ENCODE results near the gene GNA15.
A peak's percentile ranks its signal among the peaks of the same experiment; 100 is the strongest.

GNA15 gene

GRCh38 chr19:3102239-3103140 lies 33.3 kb upstream of the GNA15 start:
- DNase-seq (ENCODE audit: extremely low read depth, low read depth), result no peak
- no peak for TF ChIP-seq CTCF (IDR thresholded peaks at IDR 0.05; ENCODE audit: low read depth, low read length)

GRCh38 chr19:3104708-3104983 lies 31.2 kb upstream of the GNA15 start:
- TF ChIP-seq CTCF (IDR thresholded peaks at IDR 0.05; ENCODE audit: low read depth, low read length), result no peak
- no peak for DNase-seq (ENCODE audit: extremely low read depth, low read depth)

GRCh38 chr19:3105641-3106508 lies 30.0 kb upstream of the GNA15 start:
- no peak for TF ChIP-seq CTCF (IDR thresholded peaks at IDR 0.05; ENCODE audit: low read depth, low read length)
- DNase-seq (ENCODE audit: extremely low read depth, low read depth), result no peak

- no peak for TF ChIP-seq CTCF (IDR thresholded peaks at IDR 0.05; ENCODE audit: low read depth, low read length)
- no peak for DNase-seq (ENCODE audit: extremely low read depth, low read depth)
These were observed 29.2 kb upstream of the GNA15 start for GRCh38 chr19:3106509-3107141.

GRCh38 chr19:3107658-3108057 lies 28.2 kb upstream of the GNA15 start:
- DNase-seq (ENCODE audit: extremely low read depth, low read depth), result no peak
- TF ChIP-seq CTCF (IDR thresholded peaks at IDR 0.05; ENCODE audit: low read depth, low read length), result no peak

GRCh38 chr19:3108775-3109174 lies 27.1 kb upstream of the GNA15 start:
- no peak for DNase-seq (ENCODE audit: extremely low read depth, low read depth)
- peak; percentile 88 for TF ChIP-seq CTCF (IDR thresholded peaks at IDR 0.05; ENCODE audit: low read depth, low read length)
